Stimulated activated effector memory CD8-positive, alpha-beta T cell treated with anti-CD3 and anti-CD28 coated beads, Interleukin-12 subunit alpha, Interleukin-12 subunit beta, amount 100 ng/mL, for 72 hours (primary cell): ENCODE data around the gene TUT7.
A peak's percentile ranks its signal among the peaks of the same experiment; 100 is the strongest.
"Not testable (repeated sequence)": the region's sequence is repeated elsewhere in the genome, so short reads cannot be mapped to it uniquely, and the experiment has no call there.

Experiments
- ATAC-seq: fragments of 150-1000 bp; cut with Tn5 transposase; 2 replicates; pipeline ENCODE4 v1.10.0; 2021
- DNase-seq, 2 donors: peaks; one replicate each; pipeline ENCODE4 v3.0.0; 2021 to 2022; ENCODE audit warnings: low spot score in 2 of 2
- H3K27ac Mint-ChIP-seq: one replicate; pipeline ENCODE4 v1.8.0; 2022; ENCODE audit warnings: mild to moderate bottlenecking, mixed read lengths
- H3K36me3 Mint-ChIP-seq: one replicate; pipeline ENCODE4 v1.8.0; 2022; ENCODE audit warnings: mild to moderate bottlenecking, mixed read lengths
- H3K4me1 Mint-ChIP-seq: one replicate; pipeline ENCODE4 v1.8.0; 2022; ENCODE audit warnings: mixed read lengths
- H3K4me3 Mint-ChIP-seq: one replicate; pipeline ENCODE4 v1.8.0; 2022; ENCODE audit warnings: mild to moderate bottlenecking, mixed read lengths
- H3K9me3 Mint-ChIP-seq: one replicate; pipeline ENCODE4 v1.8.0; 2022; ENCODE audit warnings: mixed read lengths

TUT7 gene

GRCh38 chr9:86329649-86330048 is 24.6 kb downstream of the TUT7 start:
- DNase-seq (no peak), ATAC-seq (no peak)
- H3K4me1 Mint-ChIP-seq: peaks cover 19% of the 10 kb centered on the region
- H3K9me3 Mint-ChIP-seq: no peaks in the 10 kb centered on the region
- H3K4me3 Mint-ChIP-seq: no peak overlapping the region
- peak overlapping the region; percentile 18 for H3K27ac Mint-ChIP-seq
- H3K36me3 Mint-ChIP-seq: peaks cover 100% of the 10 kb centered on the region

- H3K36me3 Mint-ChIP-seq: peaks cover 100% of the 10 kb centered on the region
- H3K4me3 Mint-ChIP-seq: no peak overlapping the region
- H3K9me3 Mint-ChIP-seq: no peaks in the 10 kb centered on the region
- H3K27ac Mint-ChIP-seq: no peak overlapping the region
- DNase-seq: no peak
- ATAC-seq: no peak
- H3K4me1 Mint-ChIP-seq: peaks cover 24% of the 10 kb centered on the region
Measured at GRCh38 chr9:86328156-86328555, 26.1 kb downstream of the TUT7 start.

- H3K27ac Mint-ChIP-seq: peak overlapping the region; percentile 10
- H3K9me3 Mint-ChIP-seq: no peaks in the 10 kb centered on the region
- DNase-seq: no peak
- peaks cover 22% of the 10 kb centered on the region for H3K4me1 Mint-ChIP-seq
- ATAC-seq: no peak
- H3K4me3 Mint-ChIP-seq: no peak overlapping the region
- peaks cover 100% of the 10 kb centered on the region for H3K36me3 Mint-ChIP-seq
Measured at GRCh38 chr9:86326536-86326935, 27.7 kb downstream of the TUT7 start.

- H3K9me3 Mint-ChIP-seq: no peaks in the 10 kb centered on the region
- ATAC-seq (no peak), DNase-seq (no peak)
- peak overlapping the region; percentile 48 for H3K27ac Mint-ChIP-seq
- no peak overlapping the region for H3K4me3 Mint-ChIP-seq
- peaks cover 100% of the 10 kb centered on the region for H3K36me3 Mint-ChIP-seq
- peaks cover 18% of the 10 kb centered on the region for H3K4me1 Mint-ChIP-seq
Measured at GRCh38 chr9:86324901-86325300, 29.3 kb downstream of the TUT7 start.

GRCh38 chr9:86324308-86324707 is 29.9 kb downstream of the TUT7 start:
- Mint-ChIP-seq H3K9me3 (no peaks in the 10 kb centered on the region), H3K36me3 (peaks cover 100% of the 10 kb centered on the region), H3K4me1 (peaks cover 15% of the 10 kb centered on the region), H3K27ac (peak overlapping the region; percentile 48), H3K4me3 (no peak overlapping the region)
- DNase-seq (no peak), ATAC-seq (no peak)

GRCh38 chr9:86322973-86323644 is 31.1 kb downstream of the TUT7 start:
- H3K27ac Mint-ChIP-seq: peak overlapping the region; percentile 48
- ATAC-seq (no peak), DNase-seq (no peak)
- H3K4me3 Mint-ChIP-seq: no peak overlapping the region
- peaks cover 100% of the 10 kb centered on the region for H3K36me3 Mint-ChIP-seq
- peaks cover 15% of the 10 kb centered on the region for H3K4me1 Mint-ChIP-seq
- no peaks in the 10 kb centered on the region for H3K9me3 Mint-ChIP-seq

- Mint-ChIP-seq H3K9me3 (no peaks in the 10 kb centered on the region), H3K36me3 (peaks cover 100% of the 10 kb centered on the region), H3K4me1 (peaks cover 10% of the 10 kb centered on the region), H3K27ac (no peak overlapping the region), H3K4me3 (no peak overlapping the region)
- ATAC-seq (no peak), DNase-seq (no peak)
Measured at GRCh38 chr9:86321373-86321772, 32.8 kb downstream of the TUT7 start.

GRCh38 chr9:86318187-86318586 is 36.0 kb downstream of the TUT7 start:
- Mint-ChIP-seq H3K4me3 (no peak overlapping the region), H3K36me3 (peaks cover 100% of the 10 kb centered on the region)

GRCh38 chr9:86315078-86315477 is 39.1 kb downstream of the TUT7 start:
- peaks cover 99% of the 10 kb centered on the region for H3K36me3 Mint-ChIP-seq
- H3K27ac Mint-ChIP-seq: peak overlapping the region; percentile 74
- ATAC-seq (no peak), DNase-seq (no peak)
- no peak overlapping the region for H3K4me3 Mint-ChIP-seq
- peaks cover 14% of the 10 kb centered on the region for H3K4me1 Mint-ChIP-seq
- no peaks in the 10 kb centered on the region for H3K9me3 Mint-ChIP-seq

More at GRCh38 chr9:86318187-86318586, 36.0 kb downstream of the TUT7 start:
- ATAC-seq (no peak), DNase-seq (no peak)
- Mint-ChIP-seq H3K9me3 (no peaks in the 10 kb centered on the region), H3K27ac (no peak overlapping the region), H3K4me1 (peaks cover 18% of the 10 kb centered on the region)

- ATAC-seq, H3K9me3 Mint-ChIP-seq, DNase-seq, H3K4me3 Mint-ChIP-seq: not testable (repeated sequence)
- H3K27ac Mint-ChIP-seq: peak overlapping the region; percentile 74
- H3K4me1 Mint-ChIP-seq: peaks cover 14% of the 10 kb centered on the region
- H3K36me3 Mint-ChIP-seq: peaks cover 99% of the 10 kb centered on the region
Measured at GRCh38 chr9:86312959-86313358, 41.3 kb downstream of the TUT7 start.

- Mint-ChIP-seq H3K4me3 (no peak overlapping the region), H3K36me3 (peaks cover 99% of the 10 kb centered on the region), H3K27ac (no peak overlapping the region), H3K4me1 (peaks cover 15% of the 10 kb centered on the region), H3K9me3 (no peaks in the 10 kb centered on the region)
- ATAC-seq: no peak
- DNase-seq: no peak
Measured at GRCh38 chr9:86308687-86309086, 45.5 kb downstream of the TUT7 start.

- H3K36me3 Mint-ChIP-seq: peaks cover 100% of the 10 kb centered on the region
- H3K4me3 Mint-ChIP-seq: no peak overlapping the region
- H3K4me1 Mint-ChIP-seq: peaks cover 26% of the 10 kb centered on the region
- DNase-seq: no peak
- no peak for ATAC-seq
- H3K27ac Mint-ChIP-seq: peak overlapping the region; percentile 76
- H3K9me3 Mint-ChIP-seq: no peaks in the 10 kb centered on the region
Measured at GRCh38 chr9:86304236-86304730, 49.9 kb downstream of the TUT7 start.

- no peaks in the 10 kb centered on the region for H3K9me3 Mint-ChIP-seq
- H3K27ac Mint-ChIP-seq: peak overlapping the region; percentile 76
- peaks cover 100% of the 10 kb centered on the region for H3K36me3 Mint-ChIP-seq
- H3K4me3 Mint-ChIP-seq: peak overlapping the region; percentile 2
- ATAC-seq (peak; percentile 98), DNase-seq (peak in 1 of 2 donors; percentile 54)
- peaks cover 26% of the 10 kb centered on the region for H3K4me1 Mint-ChIP-seq
Measured at GRCh38 chr9:86303316-86303975, 50.8 kb downstream of the TUT7 start.

- H3K4me3 Mint-ChIP-seq: no peak overlapping the region
- H3K36me3 Mint-ChIP-seq: peaks cover 100% of the 10 kb centered on the region
- DNase-seq (no peak), ATAC-seq (no peak)
- no peaks in the 10 kb centered on the region for H3K9me3 Mint-ChIP-seq
- peaks cover 32% of the 10 kb centered on the region for H3K4me1 Mint-ChIP-seq
- H3K27ac Mint-ChIP-seq: peak overlapping the region; percentile 53
Measured at GRCh38 chr9:86301686-86302085, 52.5 kb downstream of the TUT7 start.

GRCh38 chr9:86300701-86301100 is 53.5 kb downstream of the TUT7 start:
- peak overlapping the region; percentile 53 for H3K27ac Mint-ChIP-seq
- no peaks in the 10 kb centered on the region for H3K9me3 Mint-ChIP-seq

GRCh38 chr9:86298873-86299272 is 55.3 kb downstream of the TUT7 start:
- peak overlapping the region; percentile 72 for H3K27ac Mint-ChIP-seq

More at GRCh38 chr9:86300701-86301100, 53.5 kb downstream of the TUT7 start:
- ATAC-seq: no peak
- H3K4me1 Mint-ChIP-seq: peaks cover 32% of the 10 kb centered on the region
- H3K36me3 Mint-ChIP-seq: peaks cover 100% of the 10 kb centered on the region
- H3K4me3 Mint-ChIP-seq: no peak overlapping the region
- no peak for DNase-seq

More at GRCh38 chr9:86298873-86299272, 55.3 kb downstream of the TUT7 start:
- DNase-seq (no peak), ATAC-seq (no peak)
- Mint-ChIP-seq H3K4me1 (peaks cover 25% of the 10 kb centered on the region), H3K36me3 (peaks cover 100% of the 10 kb centered on the region), H3K9me3 (no peaks in the 10 kb centered on the region), H3K4me3 (no peak overlapping the region)
